HepG2 (cell line): ENCODE data around the gene CXCL6. TPM values are rescaled to one million over a fixed set of nuclear protein-coding genes. Genes with fewer than 3 reads are reported as not detected.
A peak's percentile ranks its signal among the peaks of the same experiment; 100 is the strongest.

ENCODE experiments used
- ATAC-seq: fragments of 200-7000 bp; cut with Tn5 transposase; 3 replicates; pipeline ENCODE4 v1.9.1; 2020; ENCODE audit warnings: mild to moderate bottlenecking, moderate library complexity
- BruUV-seq: library from RNA; stranded (reverse); fragments of 400-500 nt; replicated peaks from 2 replicates; lab custom pipeline; 2021; lab: Mats Ljungman, UMichigan
- CTCF ChIA-PET: fragments of 300-600 bp; formaldehyde crosslinking; extraction: SDS; loops from one replicate; lab custom pipeline; 2021; ENCODE audit warnings: low total read pairs, inconsistent platforms, low intra/inter-chr PET ratio; lab: Yijun Ruan, JAX
- POLR2A ChIA-PET: fragments of 350-600 bp; sonication (Branson Sonifier 250); formaldehyde crosslinking; loops from one replicate; lab custom pipeline; 2020; ENCODE audit warnings: antibody characterized with exemption, inconsistent platforms; lab: Yijun Ruan, JAX
- DNase-seq: peaks from one replicate; pipeline ENCODE4 v3.0.0-alpha.2; 2015; ENCODE audit warnings: low spot score
- FAIRE-seq: peaks from 3 replicates; lab custom pipeline; 2011; peaks lifted over from hg19 to GRCh38; lab: Jason Lieb, UNC
- H2AFZ ChIP-seq: one replicate; pipeline ENCODE4 v1.6.1; 2011; ENCODE audit warnings: low read length, inconsistent platforms
- H3K27ac ChIP-seq: fragments of 300-600 bp; 3 replicates; pipeline ENCODE4 v1.8.0; 2011; ENCODE audit warnings: mixed run types, mild to moderate bottlenecking, mixed read lengths, low read length, inconsistent platforms; ENCODE audit not compliant: insufficient read depth; ENCODE audit errors: extremely low read length
- H3K27me3 ChIP-seq, 2 experiments: fragments of 200-600 bp in 1 of 2; 2 replicates in 1 of 2; 3 replicates in 1 of 2; pipeline versions ENCODE4 v1.6.0 to v1.8.0; 2011; ENCODE audit warnings: low read length in 2 of 2, mild to moderate bottlenecking in 2 of 2, moderate library complexity in 2 of 2, inconsistent platforms in 1 of 2; ENCODE audit not compliant: insufficient read depth in 2 of 2, control insufficient read depth in 1 of 2
- H3K36me3 ChIP-seq, 2 experiments: fragments of 200-600 bp in 1 of 2; replicated peaks in 1 of 2; 2 replicates in 1 of 2; 3 replicates in 1 of 2; pipeline versions ENCODE4 v1.5.1 to v1.8.0; 2011; ENCODE audit warnings: low read length in 2 of 2, inconsistent platforms in 1 of 2; ENCODE audit not compliant: insufficient read depth in 2 of 2, control insufficient read depth in 1 of 2
- H3K4me1 ChIP-seq: 2 replicates; pipeline ENCODE4 v1.5.1; 2012; ENCODE audit warnings: low read length, inconsistent platforms; ENCODE audit not compliant: insufficient read depth
- H3K4me2 ChIP-seq: 2 replicates; pipeline ENCODE4 v1.6.0; 2011; ENCODE audit warnings: low read depth, low read length, inconsistent platforms
- H3K4me3 ChIP-seq, 3 experiments: fragments of 200-600 bp in 1 of 3; sonication (generic), shearing (Covaris generic) in 1 of 3; replicated peaks in 1 of 3; 2 replicates each; pipeline ENCODE4 v1.5.1; 2011 to 2016; ENCODE audit warnings: low read length in 3 of 3, inconsistent platforms in 2 of 3, low read depth in 2 of 3, mild to moderate bottlenecking in 2 of 3, control low read depth in 1 of 3, mixed read lengths in 1 of 3; ENCODE audit not compliant: insufficient read depth in 1 of 3
- H3K79me2 ChIP-seq: one replicate; pipeline ENCODE4 v1.6.1; 2011; ENCODE audit warnings: low read length, inconsistent platforms; ENCODE audit not compliant: insufficient read depth
- H3K9ac ChIP-seq: 2 replicates; pipeline ENCODE4 v1.6.0; 2011; ENCODE audit warnings: mild to moderate bottlenecking, low read depth, low read length, inconsistent platforms; ENCODE audit not compliant: insufficient read depth
- H3K9me3 ChIP-seq: 2 replicates; pipeline ENCODE4 v1.5.1; 2012; ENCODE audit warnings: mild to moderate bottlenecking, low read length
- H4K20me1 ChIP-seq: 2 replicates; pipeline ENCODE4 v1.6.0; 2011; ENCODE audit warnings: inconsistent platforms, mild to moderate bottlenecking, low read length, moderate library complexity; ENCODE audit not compliant: insufficient read depth
- FOXM1 ChIP-seq: sonication (generic); formaldehyde crosslinking; IDR thresholded peaks from 2 replicates; pipeline ENCODE4 v1.5.0; 2020; ENCODE audit warnings: missing genetic modification reagents
- HNF4A ChIP-seq: sonication (generic); formaldehyde crosslinking; IDR thresholded peaks from 2 replicates; pipeline ENCODE4 v1.4.0; 2020; ENCODE audit warnings: missing genetic modification reagents
- MAFF ChIP-seq: IDR thresholded peaks from 2 replicates; pipeline ENCODE4 v1.6.1; 2011; ENCODE audit warnings: low read depth, low read length, improper control_type of control experiment
- MAFK ChIP-seq, 2 experiments: IDR thresholded peaks in 1 of 2; conservative IDR thresholded peaks in 1 of 2; 2 replicates each; pipeline ENCODE4 v1.6.1; 2011; ENCODE audit warnings: improper control_type of control experiment in 2 of 2, low read length in 2 of 2
- RXRB ChIP-seq: IDR thresholded peaks from 2 replicates; pipeline ENCODE4 v1.6.1; 2016; ENCODE audit warnings: borderline replicate concordance, missing genetic modification reagents, missing compliant biosample characterization
- TCF12 ChIP-seq, 2 experiments: fragments of 450-650 bp in 1 of 2; sonication (generic) in 1 of 2; formaldehyde crosslinking in 1 of 2; IDR thresholded peaks; 2 replicates each; pipeline versions ENCODE4 v1.6.1 to v1.8.0; 2017 to 2022; ENCODE audit warnings: antibody characterized with exemption in 1 of 2, mild to moderate bottlenecking in 1 of 2, missing genetic modification reagents in 1 of 2, moderate library complexity in 1 of 2
- ZFP36L1 ChIP-seq: sonication (generic); formaldehyde crosslinking; IDR thresholded peaks from 2 replicates; pipeline ENCODE4 v1.8.0; 2022; ENCODE audit warnings: mild to moderate bottlenecking, missing genetic modification reagents, moderate library complexity
- ZNF644 ChIP-seq: IDR thresholded peaks from 2 replicates; pipeline ENCODE4 v1.6.1; 2016; ENCODE audit warnings: low read depth
- WGBS: methylation state at CpG from one replicate; pipeline ENCODE4 v1.1.6; 2017; ENCODE audit warnings: low lambda C conversion rate; 5-methylcytosine and 5-hydroxymethylcytosine counted together
- in situ Hi-C: cut with HindIII; loops from 2 replicates; pipeline ENCODE4 v1.10.0; 2017; ENCODE audit warnings: low pct_unique_long_range_greater_than_20kb; ENCODE audit not compliant: extremely low pct_ligation_motif_present
- intact Hi-C: fragments of 100-400 bp; cut with micrococcal nuclease; formaldehyde crosslinking; loops from one replicate; pipeline ENCODE4 v1.10.0; 2022; ENCODE audit not compliant: unreplicated experiment
- polyA plus RNA-seq, 8 experiments: library from polyadenylated mRNA; depleted of rRNA in 3 of 8; stranded (reverse) in 7 of 8; unstranded in 1 of 8; fragments of >200 nt; fragmentation: Illumina TruSeq in 4 of 8; extraction: Trizol in 4 of 8; gene quantifications; 2 replicates each; pipeline versions ENCODE4 v1.2.1 to v1.2.3, GENCODE V29; 2011 to 2016; ENCODE audit warnings: low read depth in 4 of 8, missing spikeins in 1 of 8, mixed read lengths in 1 of 8; ENCODE audit not compliant: insufficient read depth in 1 of 8
- total RNA-seq, 5 experiments: library from RNA; depleted of rRNA; stranded (reverse); fragments of >200 nt; fragmentation: Illumina TruSeq; extraction: Trizol; gene quantifications; 2 replicates each; pipeline ENCODE4 v1.2.3, GENCODE V29; 2016; ENCODE audit warnings: low read depth in 1 of 5

CXCL6 gene
- total and polyA plus RNA-seq, 2 of the 13 experiments (the other 11 are each of a cell fraction or from before 2014, with no cell fraction given): not detected

GRCh38 chr4:73831569-73831968 lies 4.9 kb upstream of the CXCL6 start:
- Histone ChIP-seq H3K36me3 (no peaks in the 10 kb centered on the region), H2AFZ (no peak overlapping the region), H3K9me3 (no peaks in the 10 kb centered on the region), H3K9ac (no peak overlapping the region), H3K4me3 (no peak overlapping the region), H3K27me3 (0 out of 5 replicates have a peak, but pooled peaks cover 0 to 1% of the 10 kb centered on the region in 2 experiments), H3K79me2 (no peaks in the 10 kb centered on the region), H4K20me1 (no peaks in the 10 kb centered on the region), H3K27ac (no peak overlapping the region), H3K4me1 (peaks cover 8% of the 10 kb centered on the region; the same call in 1 of the 2 replicates), H3K4me2 (no peak overlapping the region)
- DNase-seq (no peak), FAIRE-seq (no peak), ATAC-seq (no peak)
- TF ChIP-seq RXRB: no peak
- no peak for TF ChIP-seq ZFP36L1
- in situ Hi-C loops (no loop called here), intact Hi-C loops (no loop called here)
- POLR2A ChIA-PET: no interaction called here
- BruUV-seq: no TSS peak
- 11% methylated on average over 2 of the region's 2 CpGs for WGBS
- CTCF ChIA-PET: no interaction called here

- intact Hi-C loops: no loop called here
- peaks cover 0 to 5% of the 10 kb centered on the region in 2 experiments; a peak in 1 of 5 replicates for H3K27me3 ChIP-seq
- no peaks in the 10 kb centered on the region for H3K9me3 ChIP-seq
- no TSS peak for BruUV-seq
- H3K79me2 ChIP-seq: no peaks in the 10 kb centered on the region
- peaks cover 8% of the 10 kb centered on the region; the same call in 1 of the 2 replicates for H3K4me1 ChIP-seq
- H3K27ac ChIP-seq: no peak overlapping the region
- H3K36me3 ChIP-seq: no peaks in the 10 kb centered on the region
- TF ChIP-seq FOXM1 (CRISPR knock-in tag) (no peak), HNF4A (peak; percentile 32; the same call in 1 of the 2 replicates), TCF12 (IDR thresholded peaks at IDR 0.05) (no peak), TCF12 (CRISPR knock-in tag; IDR thresholded peaks at IDR 0.05) (no peak), ZNF644 (0 out of 2 replicates have a peak, but pooled peaks have one; percentile 14), MAFF (0 out of 2 replicates have a peak, but pooled peaks have one; percentile 36), MAFK (conservative IDR thresholded peaks at IDR 0.05 in 1 of 2, IDR thresholded peaks at IDR 0.05 in 1 of 2; ENCODE audit: low read length in 2 of 2) (peak in 1 of 2 experiments; percentile 45; a peak in 1 of 4 replicates)
- H3K4me2 ChIP-seq: no peak overlapping the region
- ChIA-PET POLR2A (no interaction called here), CTCF (no interaction called here)
- H3K4me3 ChIP-seq: no peak overlapping the region
- H2AFZ ChIP-seq: no peak overlapping the region
- WGBS: 0% methylated on average over 1 of the region's 1 CpG
- no peaks in the 10 kb centered on the region for H4K20me1 ChIP-seq
- FAIRE-seq (no peak), ATAC-seq (peak; percentile 40; the same call in 2 of the 3 replicates), DNase-seq (no peak)
- in situ Hi-C loops: no loop called here
- no peak overlapping the region for H3K9ac ChIP-seq
Measured at GRCh38 chr4:73832651-73833237, 3.7 kb upstream of the CXCL6 start.
